Right renal pelvis (tissue), 4 donors: ENCODE results near the gene NPFFR1. TPM values are rescaled to one million over a fixed set of nuclear protein-coding genes. Genes with fewer than 3 reads are reported as not detected.

Source experiments
- DNase-seq, 4 donors: peaks; one replicate each; pipeline ENCODE4 v3.0.0-alpha.2; 2013; ENCODE audit warnings: low read depth in 4 of 4, low spot score in 3 of 4, missing footprints in 1 of 4
- polyA plus RNA-seq, 4 donors: library from polyadenylated mRNA; unstranded; fragments of 120-200 nt; gene quantifications; one replicate each; pipeline ENCODE4 v1.2.1, GENCODE V29; 2013; ENCODE audit not compliant: insufficient read length in 4 of 4

Gene NPFFR1
- polyA plus RNA-seq, 4 donors, result 0.10 to 0.20 (median 0.14) TPM

GRCh38 chr10:70293169-70293843 is 9.5 kb upstream of the NPFFR1 start:
- DNase-seq, result no peak

GRCh38 chr10:70292004-70292403 is 8.2 kb upstream of the NPFFR1 start:
- DNase-seq, result no peak

GRCh38 chr10:70289739-70290138 is 5.9 kb upstream of the NPFFR1 start:
- DNase-seq, result no peak

DNA sequence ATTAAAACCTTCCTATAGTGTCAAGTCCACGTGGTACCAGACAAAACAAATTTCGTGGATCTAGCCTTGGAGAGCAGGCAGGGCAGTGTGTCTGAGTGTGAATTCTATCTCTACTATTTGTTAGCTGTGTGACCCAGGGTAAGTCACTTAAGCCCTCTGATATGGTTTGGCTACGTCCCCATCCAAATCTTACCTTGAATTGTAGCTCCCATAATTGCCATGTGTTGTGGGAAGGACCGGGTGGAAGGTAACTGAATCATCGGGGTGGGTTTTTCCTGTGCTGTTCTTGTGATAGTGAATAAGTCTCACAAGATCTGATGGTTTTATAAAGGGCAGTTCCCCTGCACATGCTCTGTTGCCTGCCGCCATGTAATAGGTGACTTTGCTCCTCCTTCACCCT is 2.8 kb upstream of the NPFFR1 start:
- DNase-seq, result no peak

DNA sequence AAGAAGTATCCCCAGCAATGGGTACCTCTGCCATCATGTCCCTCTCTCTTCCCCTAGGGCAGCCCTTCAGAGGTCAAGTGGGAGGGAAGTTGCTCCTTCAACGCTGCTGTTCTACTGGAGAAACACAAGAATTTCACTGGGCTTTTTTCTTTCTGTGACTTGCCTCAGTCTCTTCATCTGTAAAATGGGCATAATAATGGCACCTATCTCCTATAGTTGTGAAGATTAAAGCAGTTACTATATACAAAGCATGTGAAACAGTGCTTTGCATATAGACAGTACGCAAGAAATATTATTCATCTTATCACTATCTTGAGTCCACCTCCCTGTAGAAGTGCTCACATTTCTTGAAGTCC is 1.6 kb upstream of the NPFFR1 start:
- DNase-seq, result no peak

GRCh38 chr10:70284542-70285475 is 1.0 kb upstream of the NPFFR1 start:
- no peak for DNase-seq

DNA sequence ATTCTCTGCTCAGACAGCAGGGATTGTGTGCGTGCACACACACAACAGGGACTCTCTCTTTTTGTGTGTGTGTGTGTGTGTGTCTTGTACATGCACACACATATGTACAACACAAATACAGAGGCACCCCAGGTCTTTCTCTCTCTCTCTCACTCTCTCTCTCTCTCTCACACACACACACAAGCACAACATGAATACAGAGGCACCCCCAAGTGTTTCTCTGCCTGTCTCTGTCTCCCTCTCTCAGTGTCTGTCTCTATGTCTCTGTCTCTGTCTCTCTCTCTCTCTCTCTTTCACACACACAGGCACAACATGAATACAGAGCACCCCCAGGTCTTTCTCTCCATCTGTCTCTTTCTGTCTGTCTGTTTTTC is 746 bp downstream of the NPFFR1 start:
- no peak for DNase-seq

DNA sequence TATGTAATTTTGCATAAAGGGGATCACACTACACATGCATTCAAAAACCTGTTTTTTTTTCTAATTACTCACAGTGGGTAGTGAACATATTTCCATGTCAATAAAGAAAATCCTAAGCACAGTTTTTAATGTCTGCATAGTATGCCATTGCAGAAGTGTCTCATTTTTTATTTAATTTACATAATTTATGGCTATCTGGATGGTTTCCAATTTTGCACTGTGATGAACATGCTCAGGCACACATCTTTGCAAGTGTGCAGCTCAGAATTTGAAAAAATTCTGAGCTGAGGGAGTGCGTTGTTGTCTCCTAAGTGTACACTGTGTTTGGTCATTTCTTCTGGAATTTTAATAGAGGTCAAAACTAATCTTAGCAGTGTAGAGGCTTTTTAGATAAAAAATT is 2.2 kb downstream of the NPFFR1 start:
- DNase-seq, result no peak

DNA sequence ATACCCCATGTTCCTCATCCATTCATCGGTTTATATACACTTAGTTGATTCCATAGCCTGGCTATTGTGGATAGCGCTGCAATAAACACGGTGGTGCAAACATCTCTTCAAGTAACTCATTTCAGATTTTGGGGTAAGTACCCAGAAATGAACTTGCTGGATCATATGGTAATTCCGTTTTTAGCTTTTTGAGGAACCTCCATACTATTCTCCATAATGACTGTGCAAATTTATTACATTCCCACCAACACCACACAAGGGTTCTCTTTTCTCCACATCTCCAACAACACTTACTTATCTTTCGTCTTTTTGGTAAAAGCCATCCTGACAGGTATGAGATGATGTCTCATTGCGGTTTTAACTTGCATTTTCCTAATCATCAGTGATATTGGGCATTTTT is 3.7 kb downstream of the NPFFR1 start:
- DNase-seq, result no peak

DNA sequence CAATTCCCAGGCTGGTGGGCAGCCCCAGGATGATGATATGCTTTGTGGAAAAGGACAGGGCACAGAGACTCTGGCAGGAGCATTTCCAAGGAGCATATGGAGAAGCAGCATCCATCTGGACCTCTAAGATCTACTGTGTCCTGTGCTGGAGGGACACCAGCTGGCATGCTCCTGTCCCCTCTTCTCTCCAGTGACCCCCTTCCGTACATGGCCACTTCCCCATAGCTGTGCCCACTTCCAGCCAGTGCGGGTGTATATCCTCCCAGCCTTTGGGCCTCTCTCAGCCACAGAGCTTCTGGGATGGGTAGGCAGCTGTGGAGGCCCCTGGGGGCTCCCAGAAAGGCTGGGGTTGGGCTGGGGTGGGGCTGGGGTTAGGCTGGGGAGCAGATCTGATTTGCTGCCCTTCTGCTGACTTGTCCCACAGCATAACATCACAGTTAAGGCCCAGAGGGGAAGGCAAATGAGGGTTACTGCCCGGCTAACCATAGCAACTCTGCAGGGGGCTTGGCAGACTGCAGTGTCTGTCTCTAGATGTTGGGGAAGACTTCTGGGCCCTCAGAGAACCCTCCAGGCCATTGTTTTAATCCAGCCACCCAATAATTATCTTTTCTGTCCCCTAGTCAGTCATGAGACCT is 6.3 kb downstream of the NPFFR1 start:
- no peak for DNase-seq

DNA sequence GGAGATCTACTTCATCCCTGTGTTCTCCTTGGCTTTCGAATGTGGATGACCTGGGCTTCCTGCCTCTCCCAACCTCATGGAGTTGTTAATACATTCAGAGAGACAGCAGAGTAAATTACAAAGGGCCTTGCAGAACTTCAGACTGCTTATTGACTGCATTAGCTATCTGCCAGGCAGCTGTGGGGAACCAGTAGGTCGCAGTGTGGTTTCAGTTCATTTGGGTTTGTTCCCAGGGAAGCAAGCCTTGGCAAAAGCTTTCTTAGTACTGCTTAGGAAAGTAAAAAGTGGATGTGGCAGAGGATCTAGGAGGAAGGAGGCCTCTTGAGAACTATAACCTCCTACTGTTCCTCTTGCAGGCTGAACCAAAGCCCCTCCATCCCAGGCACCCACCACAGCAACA is 9.2 kb downstream of the NPFFR1 start:
- no peak for DNase-seq

DNA sequence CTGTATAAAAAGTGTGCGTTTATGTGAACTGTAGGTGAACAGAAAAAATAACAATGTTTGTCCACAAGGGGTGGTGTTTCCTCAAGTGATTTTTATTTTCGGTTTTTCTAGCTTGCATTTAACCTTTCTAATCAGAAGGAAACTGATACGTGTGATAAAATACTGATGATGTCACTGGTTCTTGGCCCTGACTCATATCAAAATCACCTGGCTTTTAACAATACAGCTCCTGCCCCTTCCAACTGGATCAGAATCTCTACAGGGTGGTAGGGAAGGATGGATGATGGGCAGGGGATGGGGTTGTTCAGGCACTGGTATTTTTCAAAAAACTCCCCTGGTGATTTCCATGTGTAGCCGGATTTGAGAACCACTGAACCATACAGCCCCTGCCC is 10.9 kb downstream of the NPFFR1 start:
- no peak for DNase-seq

GRCh38 chr10:70271996-70272924 is 11.5 kb downstream of the NPFFR1 start:
- no peak for DNase-seq

GRCh38 chr10:70270952-70271351 is 12.9 kb downstream of the NPFFR1 start:
- DNase-seq, result no peak

DNA sequence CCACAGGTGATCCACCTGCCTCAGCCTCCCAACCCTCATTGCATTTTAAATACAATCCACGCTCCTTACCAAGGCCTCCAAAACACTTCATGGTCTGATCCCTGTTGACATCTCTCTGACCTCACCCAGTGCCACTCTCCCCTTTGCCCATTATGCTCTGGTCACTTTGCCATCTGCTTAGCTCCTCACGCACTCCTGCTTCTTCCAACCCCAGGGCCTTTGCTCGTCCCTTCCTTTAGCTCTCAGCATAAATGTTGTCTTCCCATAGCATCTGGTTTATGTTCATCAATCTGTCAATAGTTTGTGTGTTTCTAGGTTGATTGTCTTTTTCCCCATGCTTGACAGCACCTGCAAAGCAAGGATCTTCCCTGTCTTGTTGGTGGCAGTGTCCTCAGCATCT is 14.1 kb downstream of the NPFFR1 start:
- no peak for DNase-seq

DNA sequence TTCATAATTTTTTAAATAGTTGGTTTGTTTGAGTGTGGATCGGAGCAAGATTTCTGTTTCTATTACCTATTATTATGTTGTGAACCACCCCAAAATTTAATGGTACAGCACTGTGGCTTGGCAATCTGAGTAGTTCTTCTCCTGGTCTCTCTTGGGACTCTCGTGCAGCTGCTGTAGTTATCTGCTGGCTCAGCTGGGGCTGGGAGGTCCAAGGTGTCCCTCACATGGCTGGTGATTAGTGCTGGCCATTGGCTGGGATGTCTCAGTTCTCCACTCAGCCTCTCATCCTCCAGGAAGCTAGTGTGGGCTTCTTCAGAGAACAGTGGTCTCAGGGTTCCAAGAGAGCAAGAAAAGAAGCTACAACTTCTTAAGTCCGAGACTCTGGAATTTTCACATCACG is 15.4 kb downstream of the NPFFR1 start:
- DNase-seq, result no peak

DNA sequence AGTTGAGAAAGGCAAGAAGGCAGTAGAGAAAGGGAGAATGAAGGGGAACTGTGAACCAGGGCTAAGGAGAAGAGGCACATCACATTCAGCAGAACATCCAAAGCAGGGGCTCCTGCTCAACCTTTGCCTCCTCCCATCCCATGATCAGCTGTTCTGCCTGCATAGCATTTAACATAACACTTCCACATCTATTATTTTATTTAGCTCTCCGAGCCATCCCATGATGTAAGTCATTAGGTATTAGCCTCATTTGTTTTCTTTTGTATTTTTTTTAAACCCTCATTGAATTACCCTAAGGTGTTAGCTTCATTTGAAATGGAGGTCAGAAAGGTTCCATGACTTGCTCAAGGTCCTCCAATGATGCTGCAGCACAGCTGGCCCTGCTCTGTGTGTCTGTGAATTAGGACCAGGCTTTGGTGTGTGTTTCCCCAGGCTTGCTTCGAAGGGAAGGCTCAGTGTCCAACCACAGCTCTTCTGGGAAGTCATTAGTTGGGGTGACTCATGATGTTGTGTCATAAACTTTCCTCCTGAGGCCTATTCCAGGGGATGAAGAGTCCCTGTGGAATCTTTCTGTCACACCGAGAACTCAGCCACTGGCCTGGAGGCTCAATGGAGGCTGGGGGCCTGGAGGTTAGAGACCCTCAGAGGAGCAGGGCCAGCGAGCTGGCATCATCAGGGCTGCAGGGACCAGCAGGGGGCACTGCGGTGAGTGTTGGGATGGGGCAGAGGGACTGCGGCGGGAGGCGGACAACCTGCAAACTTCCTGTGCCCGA is 16.5 kb downstream of the NPFFR1 start:
- no peak for DNase-seq

DNA sequence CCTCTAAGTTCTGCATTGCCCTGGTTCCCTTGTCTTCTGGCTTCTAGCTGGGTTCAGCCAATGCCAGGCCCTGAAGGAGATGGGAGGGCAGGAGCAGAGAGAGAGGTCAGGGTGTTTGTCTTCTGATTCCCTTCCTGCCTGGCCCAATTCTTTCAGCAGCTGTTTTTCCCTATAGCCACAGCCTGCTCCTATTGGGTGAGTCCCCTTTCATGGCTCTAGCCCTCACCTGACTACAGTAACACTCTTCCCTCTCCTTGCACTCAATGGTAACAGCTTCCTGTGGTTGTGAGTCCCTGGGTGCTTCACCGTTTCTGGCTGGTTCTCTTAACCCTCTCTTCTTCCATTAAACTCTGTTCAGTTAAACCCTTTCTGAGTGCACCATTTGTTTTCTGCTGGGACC is 17.1 kb downstream of the NPFFR1 start:
- no peak for DNase-seq

DNA sequence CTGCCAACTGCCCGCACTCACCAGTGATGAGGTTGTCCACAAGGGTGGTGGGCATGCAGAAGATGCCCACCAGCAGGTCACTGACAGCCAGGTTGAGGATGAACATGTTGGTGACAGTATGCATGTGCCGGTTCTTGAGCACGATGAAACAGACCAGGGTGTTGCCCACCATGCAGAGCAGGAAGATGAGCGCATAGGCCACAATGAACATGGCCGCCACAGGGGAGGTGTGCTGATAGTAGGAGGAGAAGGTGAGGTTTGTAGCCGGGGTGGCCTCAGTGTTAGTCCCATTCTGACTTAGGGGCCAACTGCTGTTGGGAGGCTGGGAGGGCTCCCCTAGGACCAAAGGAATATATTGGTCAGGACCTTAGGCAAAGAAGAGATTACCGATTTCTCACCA is 17.7 kb downstream of the NPFFR1 start:
- no peak for DNase-seq
